T-helper 2 cell treated with Interferon-gamma antibody and Interleukin-4, amounts not matched to agents 100 ng/mL and 5 ng/mL, for 36 hours (primary cell): Measurements from ENCODE around the gene FZD7. TPM values are rescaled to one million over a fixed set of nuclear protein-coding genes. Genes with fewer than 3 reads are reported as not detected.

ENCODE experiments used
- intact Hi-C: fragments of 100-400 bp; cut with micrococcal nuclease; formaldehyde crosslinking; loops from one replicate; pipeline ENCODE4 v1.15.1; 2023
- total RNA-seq: library from RNA; stranded (reverse); gene quantifications from 2 replicates; pipeline ENCODE4 v1.2.3, GENCODE V29; 2022

Gene FZD7
- total RNA-seq, 1 donor from 2014 or later, result 0.23 TPM

- intact Hi-C loops, result loop anchor here (2.0 kb wide), 1 partner anchor 255 kb away; the partner anchor contains the start of gene ALS2
Observed at GRCh38 chr2:202035941-202036372, 2.3 kb downstream of the FZD7 start.

- intact Hi-C loops, result no loop called here
Observed at GRCh38 chr2:202036601-202037037, 3.0 kb downstream of the FZD7 start.

GRCh38 chr2:202037086-202037485 is 3.4 kb downstream of the FZD7 start:
- intact Hi-C loops, result no loop called here

GRCh38 chr2:202038471-202039277 is 5.0 kb downstream of the FZD7 start:
- intact Hi-C loops, result no loop called here

GRCh38 chr2:202039278-202040078 is 5.8 kb downstream of the FZD7 start:
- intact Hi-C loops, result no loop called here

- intact Hi-C loops, result no loop called here
Observed at GRCh38 chr2:202040079-202040844, 6.6 kb downstream of the FZD7 start.

GRCh38 chr2:202042444-202042843 is 8.8 kb downstream of the FZD7 start:
- intact Hi-C loops, result no loop called here

- intact Hi-C loops, result no loop called here
Observed at GRCh38 chr2:202043475-202043874, 9.8 kb downstream of the FZD7 start.

GRCh38 chr2:202044777-202045176 is 11.1 kb downstream of the FZD7 start:
- intact Hi-C loops, result no loop called here

- intact Hi-C loops, result no loop called here
Observed at GRCh38 chr2:202046572-202046971, 12.9 kb downstream of the FZD7 start.

- intact Hi-C loops, result no loop called here
Observed at GRCh38 chr2:202049092-202049728, 15.6 kb downstream of the FZD7 start.

- intact Hi-C loops, result no loop called here
Observed at GRCh38 chr2:202049840-202050239, 16.2 kb downstream of the FZD7 start.

GRCh38 chr2:202050652-202051051 is 17.0 kb downstream of the FZD7 start:
- intact Hi-C loops, result no loop called here

- intact Hi-C loops, result no loop called here
Observed at GRCh38 chr2:202051499-202052161, 18.0 kb downstream of the FZD7 start.

- intact Hi-C loops, result no loop called here
Observed at GRCh38 chr2:202052235-202052634, 18.6 kb downstream of the FZD7 start.

GRCh38 chr2:202054679-202055078 is 21.0 kb downstream of the FZD7 start:
- intact Hi-C loops, result no loop called here

- intact Hi-C loops, result no loop called here
Observed at GRCh38 chr2:202056611-202057010, 23.0 kb downstream of the FZD7 start.

GRCh38 chr2:202060218-202060617 is 26.6 kb downstream of the FZD7 start:
- intact Hi-C loops, result no loop called here

- intact Hi-C loops, result no loop called here
Observed at GRCh38 chr2:202061695-202062094, 28.0 kb downstream of the FZD7 start.

- intact Hi-C loops, result no loop called here
Observed at GRCh38 chr2:202064171-202064880, 30.7 kb downstream of the FZD7 start.
